HCEC 1CT (cell line): Measurements from ENCODE around the gene CFAP77.

Source experiments
- DNase-seq: peaks from one replicate; pipeline ENCODE4 v3.0.0-alpha.2; 2017

Gene CFAP77

DNA sequence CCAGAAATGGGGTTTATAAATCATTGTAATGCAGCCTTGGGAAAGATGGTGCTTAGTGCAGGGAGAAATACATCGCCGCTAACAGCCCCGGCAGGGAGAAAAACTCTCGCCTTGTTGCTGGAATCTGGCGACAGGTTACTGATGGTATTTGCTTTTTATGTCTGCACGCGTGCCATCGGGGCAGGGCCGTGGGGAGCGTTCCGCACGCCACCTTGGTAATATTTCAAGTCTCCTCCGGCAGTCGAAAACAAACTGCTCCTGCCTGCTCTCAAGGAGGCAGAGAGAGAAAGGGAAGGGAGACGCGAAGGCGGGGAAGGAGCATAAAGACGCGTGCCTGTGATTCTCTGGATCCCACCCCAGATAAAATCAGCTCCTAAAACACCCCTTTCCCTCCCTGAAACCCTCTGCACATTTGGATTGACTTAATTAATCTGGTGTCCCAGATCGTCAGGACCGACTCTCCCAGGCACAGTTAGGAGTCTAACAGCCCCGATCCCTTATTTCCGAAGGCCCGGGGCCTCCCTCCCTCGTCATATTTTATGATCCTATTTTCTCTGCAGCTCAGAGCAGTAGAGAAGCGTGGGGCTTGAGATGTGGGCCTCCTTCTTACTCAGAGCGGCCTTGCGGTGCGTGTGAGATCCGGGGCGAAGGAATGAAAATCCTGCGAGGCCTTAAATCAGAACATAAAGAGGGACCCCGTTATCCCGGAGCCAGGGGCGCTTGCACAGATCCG, 47.7 kb downstream of the CFAP77 start:
- no peak for DNase-seq

DNA sequence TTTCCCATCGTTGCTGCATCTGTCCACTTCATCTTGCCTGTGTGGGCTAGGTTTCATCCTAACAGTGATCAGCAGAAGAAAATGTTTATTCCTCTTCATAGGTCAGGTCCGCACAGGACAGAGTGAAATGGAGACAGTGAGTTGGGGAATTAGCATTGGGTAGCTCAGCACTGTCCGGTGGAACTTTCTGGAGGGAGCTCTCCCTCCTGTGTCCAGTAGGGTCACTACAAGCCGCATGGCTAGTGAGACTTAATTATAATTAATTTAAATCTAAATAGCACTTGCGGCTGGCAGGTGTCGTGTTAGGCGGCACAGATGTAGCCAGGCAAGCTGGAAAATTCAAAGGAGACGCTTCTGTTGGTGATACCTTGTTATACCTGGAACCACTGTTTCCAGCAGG, 48.4 kb downstream of the CFAP77 start:
- no peak for DNase-seq

DNA sequence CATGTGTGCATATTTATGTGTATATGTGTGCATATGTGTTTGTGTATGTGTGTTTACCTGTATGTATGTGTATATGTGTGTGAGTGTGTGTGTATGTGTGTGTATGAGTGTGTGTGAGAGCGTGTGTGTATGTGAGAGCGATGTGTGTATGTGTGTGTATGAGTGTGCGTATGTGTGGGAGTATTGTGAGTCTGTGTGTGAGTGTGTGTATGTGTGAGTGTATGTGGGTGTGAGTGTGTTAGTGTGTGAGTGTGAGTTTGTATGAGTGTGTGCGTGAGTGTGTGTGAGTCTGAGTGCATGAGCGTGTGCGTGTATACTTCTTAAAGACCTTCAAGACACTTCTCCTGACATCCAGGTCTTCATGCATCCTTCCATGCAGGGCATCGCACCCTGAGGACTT, 49.6 kb downstream of the CFAP77 start:
- no peak for DNase-seq

DNA sequence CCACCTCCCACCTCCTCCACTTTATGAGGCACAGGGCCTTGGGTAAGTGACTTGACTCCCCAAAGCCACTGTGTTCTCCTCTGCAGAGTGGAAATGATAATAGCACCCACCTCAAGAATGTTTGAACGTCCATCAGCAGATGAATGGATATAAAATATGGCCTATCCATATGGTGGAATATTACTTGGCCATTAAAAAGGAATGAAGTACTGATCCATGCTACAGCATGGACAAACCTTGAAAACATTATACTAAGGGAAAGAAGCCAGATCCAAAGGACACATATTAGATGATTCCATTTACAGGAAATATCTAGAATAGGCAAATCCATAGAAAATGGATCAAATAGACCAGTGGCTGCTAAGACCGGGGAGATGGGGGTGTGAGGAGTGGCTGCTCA, 50.2 kb downstream of the CFAP77 start:
- DNase-seq: no peak

DNA sequence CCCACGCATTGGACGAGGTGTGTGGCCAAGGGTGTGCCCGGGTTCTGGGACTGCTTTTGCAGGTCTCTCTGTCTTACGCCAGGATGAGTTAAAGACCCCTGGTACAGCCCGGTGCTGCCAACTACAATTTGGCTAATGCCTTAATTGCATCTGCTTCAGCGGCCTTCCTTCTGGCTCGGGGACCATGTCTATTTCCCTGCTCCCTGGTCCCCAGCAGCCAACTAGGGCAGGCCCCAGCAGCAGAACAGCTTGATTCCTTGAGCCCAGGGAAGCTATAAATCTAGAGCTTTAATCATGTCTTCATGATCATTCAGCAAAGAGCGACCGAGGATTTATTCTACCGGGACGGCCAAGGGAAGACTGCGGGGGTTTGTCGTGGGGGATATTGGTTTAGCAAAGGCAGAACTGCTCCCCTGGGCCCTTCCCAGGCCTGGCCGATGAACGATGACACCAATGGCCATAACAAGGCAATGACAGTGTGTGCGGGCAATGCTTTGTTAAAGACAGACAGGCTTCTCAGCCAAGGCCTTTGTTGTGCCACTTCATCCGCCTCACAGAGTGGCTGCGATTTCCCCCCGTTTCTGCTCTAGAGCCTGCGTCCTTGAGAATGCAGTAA, 51.4 kb downstream of the CFAP77 start:
- DNase-seq: no peak

DNA sequence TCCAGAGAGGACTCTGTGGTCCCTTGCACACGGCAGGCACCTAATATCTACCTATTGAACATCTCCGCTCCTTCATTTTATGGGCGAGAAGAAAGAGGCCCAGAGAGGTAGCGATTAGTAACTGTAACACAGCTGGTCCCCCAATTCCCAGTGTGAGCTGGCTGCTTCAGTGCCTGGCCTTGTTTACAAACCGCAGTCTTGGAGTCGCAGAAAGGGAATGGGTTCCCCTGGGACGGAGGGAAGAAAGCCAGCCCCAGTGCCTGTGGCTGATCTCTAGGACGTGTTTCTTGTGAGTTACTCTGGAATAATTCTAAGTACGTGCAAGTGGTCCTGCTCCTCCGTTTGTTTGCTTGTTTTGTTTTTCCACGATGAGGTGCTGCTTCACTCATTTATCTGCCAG, 52.0 kb downstream of the CFAP77 start:
- DNase-seq: no peak

DNA sequence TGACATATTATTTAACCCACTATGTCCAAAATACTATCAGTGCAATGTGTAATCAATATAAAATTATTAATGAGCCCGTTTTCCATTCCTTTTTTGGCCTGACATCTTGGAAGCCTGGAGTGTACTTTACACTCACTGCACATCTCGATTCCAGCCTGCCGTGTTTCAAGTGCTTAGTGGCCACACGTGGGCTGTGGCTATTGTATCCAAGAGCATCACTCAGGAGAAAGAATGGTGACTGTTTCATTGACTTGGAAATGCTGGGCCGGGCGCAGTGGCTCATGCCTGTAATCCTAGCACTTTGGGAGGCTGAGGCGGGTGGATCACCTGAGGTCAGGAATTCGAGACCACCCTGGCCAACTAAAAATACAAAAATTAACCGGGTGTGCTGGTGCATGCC, 54.5 kb downstream of the CFAP77 start:
- DNase-seq: no peak

DNA sequence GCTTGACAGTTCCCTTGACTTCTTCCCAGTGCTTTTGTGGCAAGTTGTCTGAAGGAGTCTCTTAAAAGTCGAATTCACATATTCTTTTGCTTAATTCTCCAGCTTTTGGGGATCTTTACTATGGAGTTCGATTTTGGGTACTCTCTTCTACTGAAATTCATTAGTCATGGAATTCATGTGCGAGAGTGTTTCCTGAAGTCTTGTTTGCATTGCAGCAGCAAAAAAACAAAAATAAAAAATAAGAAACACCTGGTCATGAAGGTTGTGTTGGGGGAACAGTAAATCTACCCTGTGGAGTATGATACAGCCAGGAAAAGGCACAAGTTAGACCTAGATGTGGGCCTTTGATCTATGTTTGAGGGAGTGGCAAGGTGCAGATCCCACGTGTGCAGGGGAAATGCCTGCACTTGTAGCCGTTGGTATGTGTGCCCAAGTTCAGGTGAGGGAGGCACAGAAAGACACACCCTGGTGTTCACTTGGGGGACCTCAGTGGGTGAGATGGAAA, 55.2 kb downstream of the CFAP77 start:
- DNase-seq: no peak

DNA sequence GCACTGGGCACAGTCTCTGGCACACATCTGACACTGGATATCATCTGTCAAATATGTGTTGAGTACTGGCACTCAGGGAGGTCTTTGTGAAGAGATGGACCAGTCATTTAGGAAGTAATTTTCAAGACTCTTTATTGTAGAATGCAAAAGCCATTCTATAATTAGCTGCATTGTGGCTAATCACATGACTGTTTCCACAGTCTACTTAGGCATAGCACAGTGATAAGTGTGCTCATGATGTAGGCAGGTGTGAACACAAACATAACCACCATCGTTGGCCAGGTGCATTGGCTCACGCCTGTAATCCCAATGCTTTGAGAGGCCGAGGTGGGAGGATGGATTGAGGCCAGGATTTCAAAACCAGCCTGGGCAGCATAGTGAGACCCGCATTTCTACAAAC, 62.2 kb downstream of the CFAP77 start:
- DNase-seq: no peak

DNA sequence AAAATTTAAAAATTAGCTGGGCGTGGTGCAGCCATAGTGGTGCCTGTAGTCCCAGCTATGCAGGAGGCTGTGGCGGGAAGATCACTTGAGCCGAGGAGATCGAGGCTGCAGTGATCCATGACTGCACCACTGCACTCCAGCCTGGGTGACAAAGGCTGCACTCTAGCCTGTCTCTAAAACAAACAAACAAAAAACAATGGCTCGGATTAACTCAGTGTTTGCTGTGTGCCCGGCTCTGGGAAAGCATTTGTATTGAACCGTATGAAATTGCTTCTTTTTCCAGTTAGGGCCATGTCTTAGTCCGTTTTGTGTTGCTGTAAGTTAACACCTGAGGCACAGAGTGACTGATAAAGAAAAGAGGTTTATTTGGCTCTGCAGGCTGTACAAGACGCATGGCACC, 62.6 kb downstream of the CFAP77 start:
- DNase-seq: no peak

DNA sequence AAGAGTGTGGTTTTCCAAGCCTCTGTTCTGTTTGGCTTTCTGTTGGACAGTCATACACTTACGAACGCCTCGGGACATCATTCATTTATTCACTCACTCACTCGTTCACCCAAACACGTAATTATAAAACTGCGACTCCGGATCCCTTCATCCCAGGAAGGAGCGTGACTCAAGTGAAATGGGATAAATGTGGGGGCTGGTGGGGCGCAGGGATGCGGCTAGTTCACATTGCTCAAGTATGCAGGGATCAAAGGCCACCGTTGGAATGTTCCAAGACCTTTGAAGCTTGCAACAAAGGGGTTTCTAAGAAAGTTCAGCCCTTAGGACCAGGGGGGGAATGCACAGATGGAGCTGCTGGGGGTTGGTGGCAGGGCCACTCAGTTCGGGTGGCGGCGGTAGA, 64.2 kb downstream of the CFAP77 start:
- peak; percentile 6 for DNase-seq

DNA sequence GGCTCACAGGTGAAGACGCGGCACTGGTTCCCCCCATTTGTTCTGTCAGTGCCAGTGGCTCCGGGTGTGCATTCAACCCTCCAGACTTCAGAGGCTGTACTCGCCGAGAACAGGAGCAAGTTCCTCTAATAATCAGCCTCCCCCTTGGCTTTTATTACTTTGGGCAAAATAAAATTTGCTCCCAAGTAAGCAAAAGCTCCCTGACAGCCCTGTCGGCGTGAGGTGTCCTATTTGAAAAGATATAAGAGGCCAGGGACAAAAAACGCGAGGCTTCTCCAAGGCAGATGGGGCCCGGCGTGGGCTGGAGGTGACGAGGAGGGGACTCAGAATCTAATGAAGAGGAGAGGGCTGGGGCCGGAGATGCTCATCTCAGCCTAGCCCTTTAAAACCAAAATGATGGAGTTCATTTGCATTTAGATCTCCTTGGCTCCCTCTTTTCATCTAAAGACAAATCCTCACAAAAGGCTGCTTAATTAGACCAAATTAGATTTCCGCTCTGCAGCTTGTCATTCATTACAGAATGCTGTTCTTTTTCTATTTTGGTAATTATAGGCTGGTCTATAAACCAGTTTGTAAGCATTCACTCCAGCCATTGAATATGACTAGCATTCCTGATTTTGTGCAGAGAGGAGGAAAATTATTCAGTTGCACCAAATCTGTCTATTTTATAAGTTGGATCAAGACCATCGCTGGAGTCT, 68.5 kb downstream of the CFAP77 start:
- DNase-seq: no peak

DNA sequence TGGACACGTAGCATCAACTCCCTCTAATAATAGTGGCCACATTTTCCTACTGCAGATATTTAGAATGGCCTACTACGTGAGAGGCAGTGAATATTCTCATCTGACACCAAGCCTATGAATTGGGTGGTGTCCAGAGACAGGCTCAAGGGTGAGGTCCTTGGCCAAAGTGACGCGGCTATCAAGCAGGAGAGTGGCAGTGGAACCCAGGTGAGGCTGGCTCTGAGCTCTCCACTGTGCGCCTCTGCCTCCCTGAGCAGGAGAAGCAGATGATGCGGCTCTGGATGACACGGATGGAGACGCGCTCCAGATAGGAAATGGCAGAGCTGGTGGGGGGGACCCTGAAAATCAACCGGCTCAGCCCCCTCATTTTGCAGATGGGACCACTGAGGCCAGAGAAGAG, 69.7 kb downstream of the CFAP77 start:
- DNase-seq: no peak

DNA sequence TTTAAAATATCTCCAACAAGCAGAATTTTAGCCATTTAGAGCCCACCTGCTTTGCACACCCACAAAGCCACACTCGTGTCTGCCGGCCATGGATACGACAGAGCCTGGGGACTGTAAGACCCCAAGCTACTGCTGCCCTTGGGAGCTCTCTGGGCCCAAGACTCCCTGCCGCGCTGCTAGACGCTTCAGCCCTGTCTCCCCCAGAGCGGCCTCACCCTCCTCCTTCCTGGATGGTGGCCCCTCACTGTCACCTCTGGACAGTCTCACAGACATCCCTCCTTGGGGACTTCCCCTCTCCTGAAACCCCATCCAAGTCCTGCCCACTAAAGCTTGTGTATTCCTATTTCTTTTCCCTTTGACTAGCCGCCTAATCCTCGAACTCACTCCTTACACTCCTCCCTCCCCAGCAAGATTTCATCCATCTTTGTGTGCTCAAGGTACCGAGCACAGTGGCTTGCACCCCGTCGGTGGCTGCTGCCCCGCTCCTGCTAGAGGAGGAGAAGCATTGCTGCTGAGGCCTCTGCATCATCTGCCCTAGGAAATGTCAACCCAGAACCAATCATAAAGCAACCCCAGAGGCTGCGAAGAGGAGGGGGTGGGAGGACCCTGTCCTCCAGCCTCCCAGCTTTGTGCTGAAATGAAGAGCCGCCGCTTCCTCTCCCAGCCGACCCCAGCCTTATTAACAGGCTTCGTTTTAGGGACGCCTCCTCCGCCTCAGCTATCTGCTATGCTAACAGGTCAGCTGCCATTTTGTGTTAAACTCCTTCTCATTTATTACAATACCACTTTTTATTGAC, 71.2 kb downstream of the CFAP77 start:
- no peak for DNase-seq

DNA sequence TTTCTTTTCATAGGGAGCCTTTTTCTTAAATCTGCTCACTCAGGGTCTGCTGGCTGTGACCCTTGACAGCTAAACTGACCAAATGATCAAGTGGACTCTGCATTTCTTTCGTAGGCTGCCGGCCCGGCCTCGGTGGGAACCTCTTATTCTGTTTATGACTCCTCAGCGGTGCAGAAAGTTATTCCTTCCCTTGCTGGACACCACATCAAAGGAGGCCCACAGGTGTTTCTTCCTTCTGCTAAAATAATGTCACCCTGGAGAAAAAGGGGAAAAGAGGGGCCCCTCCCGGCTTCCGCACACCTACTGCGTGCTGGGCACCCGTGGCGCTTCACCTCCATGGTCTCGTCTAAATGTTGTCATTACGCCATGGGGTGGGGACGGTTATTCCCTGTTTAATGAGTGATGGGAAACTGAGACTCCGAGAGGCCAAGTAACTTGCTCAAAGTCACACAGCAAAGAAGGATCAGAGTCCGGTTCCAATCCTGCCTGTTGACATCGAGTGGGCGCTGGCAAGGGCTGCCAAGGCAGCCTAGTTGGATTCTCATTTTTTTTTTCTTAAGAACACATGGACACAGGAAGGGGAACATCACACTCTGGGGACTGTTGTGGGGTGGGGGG, 72.3 kb downstream of the CFAP77 start:
- DNase-seq: no peak

DNA sequence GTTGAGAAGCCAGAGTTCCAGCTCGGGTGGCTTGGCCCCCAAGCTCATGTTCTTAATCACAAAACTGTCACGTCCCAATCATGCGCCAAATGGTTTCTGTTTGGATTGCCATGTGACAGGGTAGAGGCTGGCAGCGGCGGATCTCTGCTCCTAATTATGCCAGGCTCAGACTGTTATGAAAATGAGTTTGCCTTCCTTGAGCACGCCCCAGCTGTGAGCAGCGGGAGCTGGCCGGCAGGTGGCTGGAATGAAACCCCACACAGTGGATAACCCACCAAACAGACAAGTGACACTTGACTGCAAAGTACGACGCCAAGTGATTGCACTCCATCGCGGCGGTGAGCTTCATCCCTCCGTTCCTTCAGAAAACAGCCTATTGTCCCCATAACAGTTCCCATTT, 75.4 kb downstream of the CFAP77 start:
- DNase-seq: no peak

DNA sequence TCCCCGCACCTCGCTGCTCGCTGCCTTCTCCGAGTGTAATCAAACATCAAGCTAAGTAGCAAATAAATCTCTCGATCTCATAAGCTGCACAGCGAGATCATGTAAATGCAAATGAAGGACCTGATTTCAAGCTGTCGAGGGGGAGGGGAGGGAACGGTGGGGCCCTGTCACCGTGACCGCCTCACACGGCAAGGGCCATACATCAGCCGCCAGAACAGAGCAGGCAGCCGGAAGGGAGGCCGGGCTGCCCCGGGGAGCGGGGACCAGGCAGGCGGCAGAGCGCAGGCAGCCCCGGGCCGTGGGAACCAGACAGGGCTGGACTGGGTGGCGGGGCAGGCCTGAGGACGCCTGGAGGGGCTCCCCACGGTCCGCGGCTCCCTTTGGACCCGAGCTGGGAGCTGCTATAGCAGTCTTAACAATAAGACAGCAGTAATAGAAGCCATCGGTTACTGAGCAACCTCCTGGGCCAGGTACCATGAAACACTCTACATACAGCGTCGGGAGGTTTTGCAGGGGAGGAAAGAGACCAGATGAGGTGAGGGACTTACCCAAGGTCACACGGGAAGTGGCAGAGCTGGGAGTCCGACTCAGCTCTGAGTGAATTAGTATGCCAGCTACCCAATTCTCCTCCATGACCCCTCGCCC, 76.8 kb downstream of the CFAP77 start:
- no peak for DNase-seq

DNA sequence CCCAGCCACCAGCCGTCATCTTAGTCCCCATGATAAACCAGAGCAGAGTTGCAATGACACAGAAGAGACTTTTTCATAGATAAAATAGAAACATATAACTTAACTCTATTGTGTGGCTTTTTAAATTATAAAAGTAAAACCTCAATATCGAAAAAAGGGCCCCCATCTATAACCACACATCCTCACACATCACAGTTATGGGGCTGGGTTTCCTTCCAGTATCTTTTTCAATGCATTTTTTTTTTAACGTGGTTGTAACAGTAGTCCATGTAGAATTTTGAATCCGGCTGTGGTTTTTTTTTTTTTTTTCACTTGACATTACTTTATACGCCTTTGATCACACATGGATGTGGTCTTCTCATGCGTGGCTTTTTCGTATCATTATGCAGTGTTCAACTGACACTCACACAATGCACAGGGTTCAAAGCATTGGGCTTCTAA, 77.4 kb downstream of the CFAP77 start:
- no peak for DNase-seq

DNA sequence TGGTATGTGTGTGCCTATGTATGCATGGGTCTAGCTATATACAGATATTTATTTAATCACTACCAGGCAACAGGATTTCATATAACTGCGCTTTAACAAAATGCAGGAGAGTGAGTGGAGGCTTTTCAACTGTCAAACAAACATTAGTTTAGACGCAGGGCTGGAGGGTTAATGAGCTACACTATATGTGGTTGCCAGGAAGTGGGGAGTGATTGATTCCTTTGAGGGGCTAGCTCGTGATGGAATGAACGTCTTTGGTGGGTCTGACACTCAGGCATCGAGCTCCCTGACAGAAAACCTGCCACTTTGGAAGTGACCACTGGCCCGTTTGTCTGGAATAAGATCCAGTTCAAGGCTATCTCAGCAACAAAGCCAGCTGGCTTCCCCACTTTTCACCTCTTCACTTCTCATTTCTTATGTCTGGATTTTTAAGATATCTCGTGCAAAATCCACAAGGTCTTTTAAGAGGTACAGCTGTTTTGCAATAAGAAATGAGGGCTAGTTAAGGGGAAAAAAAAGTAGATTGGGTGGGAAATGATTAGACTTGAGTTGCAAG, 78.0 kb downstream of the CFAP77 start:
- DNase-seq: no peak

DNA sequence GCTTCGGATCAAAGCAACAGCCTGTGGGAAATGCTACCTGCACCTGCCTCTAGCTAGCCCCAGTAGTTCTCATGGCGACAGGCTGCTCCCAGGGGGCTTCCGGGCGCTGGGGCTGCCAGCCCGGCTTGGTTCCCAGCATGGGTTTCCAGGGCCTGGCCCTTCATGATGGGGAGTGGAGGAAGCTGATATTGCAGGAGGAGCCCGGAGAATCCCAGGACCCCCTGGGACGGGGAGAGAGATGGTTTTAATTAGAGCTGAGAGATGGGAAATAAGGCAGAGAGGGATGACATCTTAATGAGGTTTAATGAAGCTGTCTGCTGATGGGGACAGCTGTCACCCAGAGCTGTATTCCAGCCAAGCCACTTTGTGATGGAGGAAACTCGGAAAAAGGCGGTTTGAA, 78.6 kb downstream of the CFAP77 start:
- DNase-seq: no peak

DNA sequence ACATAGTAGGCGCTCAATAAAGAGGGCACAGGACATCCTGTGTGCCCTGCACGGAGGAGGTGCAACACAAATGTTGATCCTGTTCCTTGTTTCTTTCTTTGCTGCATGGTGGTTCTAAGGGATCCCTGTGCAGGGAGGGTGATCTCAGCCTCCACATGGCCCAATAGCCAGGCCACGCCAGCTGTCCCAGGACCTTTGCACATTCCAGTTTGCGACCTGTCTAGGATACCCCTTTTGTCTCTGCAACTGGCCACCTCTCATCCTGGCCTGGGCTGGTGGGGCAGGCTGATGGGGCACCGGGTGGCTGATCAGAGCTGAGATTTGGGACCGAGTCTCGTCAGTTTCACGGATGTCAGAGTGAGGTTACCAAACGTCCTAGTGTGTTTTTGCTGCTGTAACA, 79.5 kb downstream of the CFAP77 start:
- DNase-seq: no peak

DNA sequence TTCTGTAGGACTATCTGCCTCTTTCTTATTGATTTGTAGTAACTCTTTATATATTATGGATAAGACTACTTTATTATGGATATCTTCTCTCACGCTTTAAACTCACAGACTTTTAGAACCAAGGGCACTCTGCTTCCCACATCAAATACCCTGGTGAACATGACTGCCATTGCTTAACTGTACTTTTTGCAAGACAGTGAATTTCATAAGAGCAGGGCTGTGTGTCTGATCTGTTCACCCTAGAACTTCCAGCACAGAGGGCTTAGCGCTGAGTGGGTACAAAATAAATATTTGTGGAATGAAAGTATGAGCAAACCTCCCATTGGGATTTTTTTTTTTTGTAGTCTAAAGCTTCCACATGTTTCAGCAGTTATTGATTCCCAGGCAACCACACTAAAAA, 84.8 kb downstream of the CFAP77 start:
- no peak for DNase-seq
